Activated T-cell treated with anti-CD3 and anti-CD28 coated beads, Interleukin-2, amount 50 U/mL, for 24 hours (primary cell): Measurements from ENCODE around the gene GSTA4.
"Not testable (repeated sequence)": the region's sequence is repeated elsewhere in the genome, so short reads cannot be mapped to it uniquely, and the experiment has no call there.

ENCODE experiments used
- DNase-seq: peaks from one replicate; pipeline ENCODE4 v3.0.0-alpha.2; 2020
- H3K27ac Mint-ChIP-seq: 2 replicates; pipeline ENCODE4 v1.8.0; 2020; ENCODE audit warnings: mild to moderate bottlenecking, mixed read lengths
- H3K27me3 Mint-ChIP-seq: 2 replicates; pipeline ENCODE4 v1.8.0; 2020; ENCODE audit warnings: mixed read lengths
- H3K36me3 Mint-ChIP-seq: 2 replicates; pipeline ENCODE4 v1.8.0; 2020; ENCODE audit warnings: low read depth, mixed read lengths
- H3K4me1 Mint-ChIP-seq: 2 replicates; pipeline ENCODE4 v1.8.0; 2020; ENCODE audit warnings: low read depth, mixed read lengths
- H3K4me3 Mint-ChIP-seq: 2 replicates; pipeline ENCODE4 v1.8.0; 2020; ENCODE audit warnings: mild to moderate bottlenecking, moderate library complexity, mixed read lengths
- H3K9me3 Mint-ChIP-seq: 2 replicates; pipeline ENCODE4 v1.8.0; 2020; ENCODE audit warnings: mixed read lengths

GSTA4 gene

GRCh38 chr6:53027131-53027718 lies 32.1 kb upstream of the GSTA4 start:
- Mint-ChIP-seq H3K27me3 (no peaks in the 10 kb centered on the region), H3K27ac (peak overlapping the region; percentile 38), H3K9me3 (no peaks in the 10 kb centered on the region), H3K4me1 (peaks cover 32% of the 10 kb centered on the region), H3K36me3 (peaks cover 48% of the 10 kb centered on the region), H3K4me3 (no peak overlapping the region)
- no peak for DNase-seq

GRCh38 chr6:53026526-53026925 lies 31.4 kb upstream of the GSTA4 start:
- no peak for DNase-seq
- Mint-ChIP-seq H3K9me3 (no peaks in the 10 kb centered on the region), H3K27ac (peak overlapping the region; percentile 74), H3K4me3 (no peak overlapping the region), H3K36me3 (peaks cover 46% of the 10 kb centered on the region), H3K4me1 (peaks cover 32% of the 10 kb centered on the region), H3K27me3 (no peaks in the 10 kb centered on the region)

- Mint-ChIP-seq H3K4me3 (no peak overlapping the region), H3K36me3 (peaks cover 25% of the 10 kb centered on the region), H3K27me3 (no peaks in the 10 kb centered on the region), H3K4me1 (peaks cover 29% of the 10 kb centered on the region), H3K9me3 (no peaks in the 10 kb centered on the region), H3K27ac (no peak overlapping the region)
- no peak for DNase-seq
Measured at GRCh38 chr6:53023323-53023722, 28.2 kb upstream of the GSTA4 start.

- Mint-ChIP-seq H3K9me3 (no peaks in the 10 kb centered on the region), H3K4me1 (peaks cover 15% of the 10 kb centered on the region), H3K4me3 (no peak overlapping the region), H3K27ac (no peak overlapping the region), H3K27me3 (no peaks in the 10 kb centered on the region), H3K36me3 (peaks cover 29% of the 10 kb centered on the region)
- no peak for DNase-seq
Measured at GRCh38 chr6:53020005-53020744, 25.1 kb upstream of the GSTA4 start.

- no peaks in the 10 kb centered on the region for H3K27me3 Mint-ChIP-seq
- no peak overlapping the region for H3K4me3 Mint-ChIP-seq
- no peak overlapping the region for H3K27ac Mint-ChIP-seq
- H3K36me3 Mint-ChIP-seq = peaks cover 41% of the 10 kb centered on the region
- peaks cover 9% of the 10 kb centered on the region for H3K4me1 Mint-ChIP-seq
- no peak for DNase-seq
- H3K9me3 Mint-ChIP-seq = no peaks in the 10 kb centered on the region
Measured at GRCh38 chr6:53018446-53018845, 23.4 kb upstream of the GSTA4 start.

GRCh38 chr6:53015486-53015885 lies 20.4 kb upstream of the GSTA4 start:
- H3K27me3 Mint-ChIP-seq = no peaks in the 10 kb centered on the region
- H3K4me3 Mint-ChIP-seq = no peak overlapping the region
- no peak overlapping the region for H3K27ac Mint-ChIP-seq
- H3K9me3 Mint-ChIP-seq = no peaks in the 10 kb centered on the region
- H3K4me1 Mint-ChIP-seq = peaks cover 3% of the 10 kb centered on the region
- H3K36me3 Mint-ChIP-seq = peaks cover 62% of the 10 kb centered on the region
- no peak for DNase-seq

GRCh38 chr6:53014744-53015143 lies 19.7 kb upstream of the GSTA4 start:
- Mint-ChIP-seq H3K27me3 (no peaks in the 10 kb centered on the region), H3K36me3 (peaks cover 68% of the 10 kb centered on the region), H3K27ac (no peak overlapping the region), H3K4me1 (no peaks in the 10 kb centered on the region), H3K4me3 (no peak overlapping the region), H3K9me3 (no peaks in the 10 kb centered on the region)
- DNase-seq = no peak

- Mint-ChIP-seq H3K4me1 (no peaks in the 10 kb centered on the region), H3K9me3 (no peaks in the 10 kb centered on the region), H3K36me3 (peaks cover 74% of the 10 kb centered on the region), H3K27me3 (no peaks in the 10 kb centered on the region), H3K27ac (no peak overlapping the region), H3K4me3 (no peak overlapping the region)
- DNase-seq = no peak
Measured at GRCh38 chr6:53014063-53014462, 19.0 kb upstream of the GSTA4 start.

- no peak overlapping the region for H3K27ac Mint-ChIP-seq
- H3K9me3 Mint-ChIP-seq = no peaks in the 10 kb centered on the region
- no peak overlapping the region for H3K4me3 Mint-ChIP-seq
- no peaks in the 10 kb centered on the region for H3K4me1 Mint-ChIP-seq
- H3K36me3 Mint-ChIP-seq = peaks cover 72% of the 10 kb centered on the region
- no peak for DNase-seq
- no peaks in the 10 kb centered on the region for H3K27me3 Mint-ChIP-seq
Measured at GRCh38 chr6:53011979-53012378, 16.9 kb upstream of the GSTA4 start.

GRCh38 chr6:53010504-53010903 lies 15.4 kb upstream of the GSTA4 start:
- Mint-ChIP-seq H3K36me3 (peaks cover 69% of the 10 kb centered on the region), H3K27ac (no peak overlapping the region), H3K27me3 (no peaks in the 10 kb centered on the region)

GRCh38 chr6:53009511-53009910 lies 14.4 kb upstream of the GSTA4 start:
- Mint-ChIP-seq H3K9me3 (no peaks in the 10 kb centered on the region), H3K4me1 (no peaks in the 10 kb centered on the region), H3K27ac (no peak overlapping the region), H3K36me3 (peaks cover 64% of the 10 kb centered on the region), H3K4me3 (no peak overlapping the region), H3K27me3 (no peaks in the 10 kb centered on the region)
- DNase-seq = no peak

More at GRCh38 chr6:53010504-53010903, 15.4 kb upstream of the GSTA4 start:
- DNase-seq = no peak
- H3K4me3 Mint-ChIP-seq = no peak overlapping the region
- no peaks in the 10 kb centered on the region for H3K4me1 Mint-ChIP-seq
- H3K9me3 Mint-ChIP-seq = no peaks in the 10 kb centered on the region

GRCh38 chr6:53009056-53009455 lies 14.0 kb upstream of the GSTA4 start:
- peaks cover 64% of the 10 kb centered on the region for H3K36me3 Mint-ChIP-seq
- DNase-seq = no peak
- H3K27me3 Mint-ChIP-seq = no peaks in the 10 kb centered on the region
- no peak overlapping the region for H3K4me3 Mint-ChIP-seq
- no peaks in the 10 kb centered on the region for H3K9me3 Mint-ChIP-seq
- H3K4me1 Mint-ChIP-seq = no peaks in the 10 kb centered on the region
- H3K27ac Mint-ChIP-seq = no peak overlapping the region

GRCh38 chr6:53008192-53008687 lies 13.2 kb upstream of the GSTA4 start:
- not testable (repeated sequence) for H3K4me1 Mint-ChIP-seq, H3K4me3 Mint-ChIP-seq, H3K9me3 Mint-ChIP-seq, H3K27me3 Mint-ChIP-seq, H3K27ac Mint-ChIP-seq, DNase-seq
- H3K36me3 Mint-ChIP-seq = peaks cover 60% of the 10 kb centered on the region

- H3K4me3 Mint-ChIP-seq = no peak overlapping the region
- H3K27ac Mint-ChIP-seq = no peak overlapping the region
- no peak for DNase-seq
- peaks cover 42% of the 10 kb centered on the region for H3K36me3 Mint-ChIP-seq
- no peaks in the 10 kb centered on the region for H3K27me3 Mint-ChIP-seq
- H3K9me3 Mint-ChIP-seq = no peaks in the 10 kb centered on the region
- no peaks in the 10 kb centered on the region for H3K4me1 Mint-ChIP-seq
Measured at GRCh38 chr6:53005663-53006250, 10.7 kb upstream of the GSTA4 start.

- no peak overlapping the region for H3K4me3 Mint-ChIP-seq
- peaks cover 22% of the 10 kb centered on the region for H3K4me1 Mint-ChIP-seq
- peaks cover 16% of the 10 kb centered on the region for H3K36me3 Mint-ChIP-seq
- peaks cover 4% of the 10 kb centered on the region for H3K27me3 Mint-ChIP-seq
- H3K9me3 Mint-ChIP-seq = no peaks in the 10 kb centered on the region
- DNase-seq = no peak
- H3K27ac Mint-ChIP-seq = no peak overlapping the region
Measured at GRCh38 chr6:52999456-52999855, 4.4 kb upstream of the GSTA4 start.
